NCI-H1436 (cell line): Measurements from ENCODE around the gene CBR1.

ENCODE experiments used
- DNase-seq: peaks from one replicate; lab custom pipeline; 2025; lab: John Stamatoyannopoulos, UW

The CBR1 gene

GRCh38 chr21:36069713-36070583 is at the start of gene CBR1:
Gene CBR1, plus strand, starts transcription at chr21:36070024. Its CDS starts 92 bp downstream, at chr21:36070116.
- DNase-seq, result peak; percentile 66

- DNase-seq, result no peak
Measured at GRCh38 chr21:36021251-36021837, 48.5 kb upstream of the CBR1 start.

- DNase-seq, result no peak
Measured at GRCh38 chr21:36022427-36023091, 47.3 kb upstream of the CBR1 start.

- no peak for DNase-seq
Measured at GRCh38 chr21:36023092-36023480, 46.7 kb upstream of the CBR1 start.

- DNase-seq, result no peak
Measured at GRCh38 chr21:36024782-36025181, 45.0 kb upstream of the CBR1 start.

- DNase-seq, result no peak
Measured at GRCh38 chr21:36027347-36027746, 42.5 kb upstream of the CBR1 start.

GRCh38 chr21:36028127-36029069 is 41.4 kb upstream of the CBR1 start:
- peak; percentile 68 for DNase-seq

GRCh38 chr21:36029309-36029708 is 40.5 kb upstream of the CBR1 start:
- no peak for DNase-seq

GRCh38 chr21:36030581-36031189 is 39.1 kb upstream of the CBR1 start:
- DNase-seq, result no peak

- DNase-seq, result no peak
Measured at GRCh38 chr21:36032647-36033406, 37.0 kb upstream of the CBR1 start.

GRCh38 chr21:36034211-36034913 is 35.5 kb upstream of the CBR1 start:
- DNase-seq, result no peak

GRCh38 chr21:36035381-36035791 is 34.4 kb upstream of the CBR1 start:
- no peak for DNase-seq

- no peak for DNase-seq
Measured at GRCh38 chr21:36038701-36039497, 30.9 kb upstream of the CBR1 start.

- no peak for DNase-seq
Measured at GRCh38 chr21:36039861-36040260, 30.0 kb upstream of the CBR1 start.

GRCh38 chr21:36040389-36040788 is 29.4 kb upstream of the CBR1 start:
- DNase-seq, result no peak

- DNase-seq, result no peak
Measured at GRCh38 chr21:36041910-36042309, 27.9 kb upstream of the CBR1 start.

GRCh38 chr21:36044056-36044455 is 25.8 kb upstream of the CBR1 start:
- DNase-seq, result no peak

- DNase-seq, result no peak
Measured at GRCh38 chr21:36045993-36046392, 23.8 kb upstream of the CBR1 start.

GRCh38 chr21:36047139-36047538 is 22.7 kb upstream of the CBR1 start:
- no peak for DNase-seq
